ENCODE data around the gene LMNB1.

DNA sequence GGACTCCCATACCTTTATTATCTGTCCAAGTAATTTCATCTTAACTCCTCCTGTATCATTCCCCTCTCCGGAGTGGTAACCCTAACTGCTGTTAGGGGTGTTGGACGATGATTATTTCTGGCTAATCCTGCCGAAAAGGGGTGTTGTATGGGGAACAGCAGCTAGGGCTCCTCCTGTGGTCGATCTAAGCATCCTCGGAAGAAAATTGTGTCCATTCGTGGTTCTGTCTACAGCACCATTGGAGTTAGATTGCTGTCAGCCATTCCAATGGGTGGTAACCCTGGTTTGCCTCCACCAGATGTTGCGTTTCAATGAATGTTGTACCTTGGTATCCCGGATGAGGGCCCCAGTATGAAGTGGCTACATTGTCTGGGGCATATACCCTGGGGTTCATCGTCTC, 35.6 kb upstream of the LMNB1 start:
- TF ChIP-seq EZH2 (IDR thresholded peaks at IDR 0.05; ENCODE audit: borderline replicate concordance, low read depth, low read length, severe bottlenecking): no peak
- TF ChIP-seq, protein P1, sequence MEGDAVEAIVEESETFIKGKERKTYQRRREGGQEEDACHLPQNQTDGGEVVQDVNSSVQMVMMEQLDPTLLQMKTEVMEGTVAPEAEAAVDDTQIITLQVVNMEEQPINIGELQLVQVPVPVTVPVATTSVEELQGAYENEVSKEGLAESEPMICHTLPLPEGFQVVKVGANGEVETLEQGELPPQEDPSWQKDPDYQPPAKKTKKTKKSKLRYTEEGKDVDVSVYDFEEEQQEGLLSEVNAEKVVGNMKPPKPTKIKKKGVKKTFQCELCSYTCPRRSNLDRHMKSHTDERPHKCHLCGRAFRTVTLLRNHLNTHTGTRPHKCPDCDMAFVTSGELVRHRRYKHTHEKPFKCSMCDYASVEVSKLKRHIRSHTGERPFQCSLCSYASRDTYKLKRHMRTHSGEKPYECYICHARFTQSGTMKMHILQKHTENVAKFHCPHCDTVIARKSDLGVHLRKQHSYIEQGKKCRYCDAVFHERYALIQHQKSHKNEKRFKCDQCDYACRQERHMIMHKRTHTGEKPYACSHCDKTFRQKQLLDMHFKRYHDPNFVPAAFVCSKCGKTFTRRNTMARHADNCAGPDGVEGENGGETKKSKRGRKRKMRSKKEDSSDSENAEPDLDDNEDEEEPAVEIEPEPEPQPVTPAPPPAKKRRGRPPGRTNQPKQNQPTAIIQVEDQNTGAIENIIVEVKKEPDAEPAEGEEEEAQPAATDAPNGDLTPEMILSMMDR (IDR thresholded peaks at IDR 0.05; ENCODE audit: borderline replicate concordance, extremely low read depth, low read length, poor library complexity, severe bottlenecking): no peak
